HG03175 (cell line): ENCODE results near the gene HRAS.
"Not testable (repeated sequence)": the region's sequence is repeated elsewhere in the genome, so short reads cannot be mapped to it uniquely, and the experiment has no call there.

Experiments
- ATAC-seq: cut with Tn5 transposase; IDR thresholded peaks from one replicate; pipeline ENCODE4 v1.9.1; 2021; ENCODE audit warnings: mild to moderate bottlenecking, moderate library complexity; ENCODE audit not compliant: unreplicated experiment

HRAS gene

GRCh38 chr11:535519-536454 lies at the start of gene HRAS:
Gene HRAS (minus strand): TSS chr11:535576.
- ATAC-seq, result peak; percentile 75

GRCh38 chr11:584287-584686 lies 48.9 kb upstream of the HRAS start:
- ATAC-seq, result no peak

DNA sequence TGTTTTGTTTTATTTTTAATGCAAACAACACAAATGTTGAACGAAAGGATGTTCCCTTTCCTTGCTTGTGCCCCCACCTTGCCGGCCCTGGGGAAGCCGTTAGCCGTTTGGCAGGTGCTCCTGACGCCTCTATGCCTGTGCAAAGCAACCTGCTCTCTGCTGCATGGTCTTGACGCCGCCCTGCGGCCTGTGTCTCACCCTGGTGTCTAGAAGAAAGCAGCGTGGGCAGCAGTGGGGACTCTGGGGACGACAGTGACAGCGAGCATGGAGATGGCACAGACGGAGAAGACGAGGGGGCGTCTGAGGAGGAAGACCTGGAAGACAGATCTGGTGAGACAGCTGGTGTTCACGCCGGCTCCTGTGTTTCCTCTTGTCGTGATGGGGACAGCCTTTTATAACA lies 46.4 kb upstream of the HRAS start:
- ATAC-seq, result no peak

DNA sequence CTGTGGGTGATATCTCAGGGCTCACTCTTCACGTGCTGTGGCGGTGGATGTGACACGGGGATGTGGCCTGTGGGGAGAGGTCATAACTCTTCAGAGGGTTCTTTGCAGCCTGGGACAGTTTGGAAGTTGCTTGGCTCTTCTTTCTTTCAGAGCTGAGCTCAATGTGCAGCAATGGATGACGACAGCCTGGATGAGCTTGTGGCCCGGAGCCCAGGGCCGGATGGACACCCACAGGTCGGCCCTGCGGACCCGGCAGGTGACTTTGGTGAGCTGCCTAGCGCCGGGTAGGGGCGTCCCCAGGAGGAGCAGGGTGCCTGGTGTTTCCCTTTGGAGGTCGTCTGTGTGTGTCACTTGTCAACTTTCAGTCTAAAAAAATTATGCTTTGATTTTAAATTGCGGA lies 46.0 kb upstream of the HRAS start:
- ATAC-seq, result no peak

DNA sequence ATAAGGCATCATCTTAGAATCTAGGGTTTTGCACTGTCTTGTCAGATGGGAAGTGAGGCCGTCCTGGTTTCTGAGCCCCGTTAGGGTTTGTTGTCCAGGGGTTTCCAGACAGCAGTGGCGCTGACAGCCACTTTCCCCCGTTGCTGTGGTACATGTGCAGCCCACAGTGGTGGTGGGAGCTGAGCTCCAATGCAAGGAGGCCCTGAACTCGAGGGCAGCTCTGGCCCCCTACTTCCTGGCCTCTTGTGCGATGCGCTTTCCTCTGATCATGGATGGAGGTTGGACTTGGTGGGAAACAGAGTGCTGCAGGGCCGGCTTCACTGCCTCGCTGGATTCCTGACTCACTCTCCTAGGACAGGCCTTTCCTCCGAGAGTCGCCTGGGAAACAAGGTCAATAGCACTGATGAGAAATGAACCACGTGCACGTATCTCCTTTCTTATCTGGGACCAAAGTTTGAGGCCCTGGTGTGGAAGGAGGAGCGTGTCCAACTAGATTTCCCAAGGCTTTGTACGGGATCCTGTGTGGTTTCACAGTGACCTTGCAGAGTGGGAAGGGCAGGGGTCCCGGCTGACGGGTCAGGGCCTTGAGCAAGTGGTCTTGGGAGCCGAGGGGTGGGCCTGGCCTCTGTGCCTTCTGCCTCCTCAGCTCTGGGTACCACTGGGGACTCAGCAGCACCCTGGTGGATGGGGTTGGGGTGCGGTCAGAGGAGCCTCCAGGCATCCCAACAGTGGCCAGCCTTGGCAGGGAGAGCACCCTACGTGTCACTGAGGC lies 44.6 kb upstream of the HRAS start:
- ATAC-seq, result no peak

- ATAC-seq, result no peak
These were observed 43.1 kb upstream of the HRAS start for GRCh38 chr11:578276-579035.

GRCh38 chr11:577611-577894 lies 42.2 kb upstream of the HRAS start:
- no peak for ATAC-seq

- no peak for ATAC-seq
These were observed 41.6 kb upstream of the HRAS start for GRCh38 chr11:576811-577610.

- peak; percentile 86 for ATAC-seq
These were observed 40.8 kb upstream of the HRAS start, which contains the start of gene PHRF1 for GRCh38 chr11:575996-576768. Gene PHRF1 (plus strand): TSS chr11:576470. CDS start chr11:581513, 5,043 bp downstream.

DNA sequence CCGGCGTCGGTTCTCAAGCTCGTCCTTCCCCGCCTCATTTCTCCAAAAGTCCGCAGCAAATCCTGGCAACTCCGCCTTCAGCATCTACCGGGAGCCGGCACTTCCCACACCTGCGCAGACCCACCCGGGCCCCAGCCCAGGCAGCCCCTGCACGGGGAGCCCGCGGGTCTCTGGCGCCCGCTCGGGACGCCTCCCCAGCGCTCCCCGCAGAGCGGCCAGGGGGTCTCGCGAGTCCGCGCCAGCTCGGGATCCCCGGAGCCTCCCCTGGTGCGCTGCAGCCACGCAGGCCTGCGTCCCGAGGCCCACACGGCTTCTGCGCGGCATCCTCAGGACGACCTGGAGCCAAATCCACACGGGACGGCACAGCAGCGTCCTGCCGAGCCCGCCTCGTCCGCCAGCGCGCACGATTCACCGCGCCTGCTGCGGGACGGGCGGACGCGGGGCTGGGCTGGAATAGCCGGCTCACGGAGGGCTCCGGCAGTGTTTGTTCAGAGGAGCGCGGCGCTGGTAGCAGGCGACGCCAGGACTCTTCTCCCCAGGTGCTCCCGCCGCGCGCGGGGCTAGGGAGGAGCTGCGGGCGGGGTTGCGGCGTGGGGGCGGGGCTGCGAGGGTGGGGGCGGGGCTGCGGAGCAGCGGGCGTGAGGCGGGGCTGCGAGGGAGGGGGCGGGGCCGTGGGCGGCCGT lies 40.1 kb upstream of the HRAS start:
- peak; percentile 33 for ATAC-seq

- ATAC-seq, result no peak
These were observed 39.4 kb upstream of the HRAS start for GRCh38 chr11:574632-575312.

DNA sequence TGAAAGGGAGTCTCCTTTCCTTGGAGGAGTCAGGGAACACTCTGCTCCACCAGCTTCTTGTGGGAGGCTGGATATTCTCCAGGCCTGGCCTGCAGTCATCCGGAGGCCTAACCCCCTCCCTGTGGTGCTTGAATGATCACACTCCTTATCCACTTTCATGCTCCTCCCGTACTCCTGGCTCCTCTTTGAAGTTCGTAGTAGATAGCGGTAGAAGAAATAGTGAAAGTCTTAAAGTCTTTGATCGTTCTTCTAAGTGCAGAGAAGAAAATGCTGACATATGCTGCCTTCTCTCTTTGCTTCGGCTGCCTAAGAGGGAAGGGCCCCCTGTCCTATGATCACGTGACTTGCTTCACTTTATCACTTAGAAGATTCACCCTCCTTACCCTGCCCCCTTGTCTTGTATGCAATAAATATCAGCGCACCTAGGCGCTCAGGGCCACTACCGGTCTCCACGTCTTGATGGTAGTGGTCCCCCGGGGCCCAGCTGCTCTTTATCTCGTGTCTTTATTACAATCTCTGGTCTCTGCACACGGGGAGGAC lies 38.7 kb upstream of the HRAS start:
- not testable (repeated sequence) for ATAC-seq

DNA sequence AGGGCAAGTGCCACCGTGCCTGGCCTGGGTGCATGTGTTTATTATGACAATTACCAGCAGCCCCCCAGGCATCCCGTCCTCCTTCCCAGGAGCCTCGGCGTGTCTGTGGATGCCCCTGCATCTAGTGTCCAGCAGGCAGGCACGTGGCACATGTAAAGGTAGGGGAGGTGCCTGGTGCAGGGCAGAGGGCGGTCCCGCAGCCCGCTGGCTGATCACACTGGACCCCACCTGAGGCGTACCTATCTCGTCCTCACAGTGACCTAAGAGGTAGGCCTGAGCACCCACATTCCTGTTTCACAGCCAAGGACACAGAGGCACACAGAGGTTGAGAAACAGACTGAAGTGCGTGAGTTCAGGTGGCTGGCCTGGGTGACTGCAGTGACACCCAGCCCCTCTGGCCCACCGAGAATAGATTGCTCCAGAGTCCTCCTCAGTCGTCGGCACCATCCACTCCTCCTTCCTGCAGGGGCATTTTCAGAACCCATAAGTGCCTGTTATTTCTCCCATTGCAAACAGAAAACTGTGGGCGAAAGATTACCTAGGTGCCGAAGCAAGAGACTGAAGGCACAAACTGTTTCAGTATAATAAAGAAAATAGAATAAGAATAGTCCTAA lies 37.9 kb upstream of the HRAS start:
- ATAC-seq, result no peak

- ATAC-seq, result no peak
These were observed 36.4 kb upstream of the HRAS start for GRCh38 chr11:571802-572185.

DNA sequence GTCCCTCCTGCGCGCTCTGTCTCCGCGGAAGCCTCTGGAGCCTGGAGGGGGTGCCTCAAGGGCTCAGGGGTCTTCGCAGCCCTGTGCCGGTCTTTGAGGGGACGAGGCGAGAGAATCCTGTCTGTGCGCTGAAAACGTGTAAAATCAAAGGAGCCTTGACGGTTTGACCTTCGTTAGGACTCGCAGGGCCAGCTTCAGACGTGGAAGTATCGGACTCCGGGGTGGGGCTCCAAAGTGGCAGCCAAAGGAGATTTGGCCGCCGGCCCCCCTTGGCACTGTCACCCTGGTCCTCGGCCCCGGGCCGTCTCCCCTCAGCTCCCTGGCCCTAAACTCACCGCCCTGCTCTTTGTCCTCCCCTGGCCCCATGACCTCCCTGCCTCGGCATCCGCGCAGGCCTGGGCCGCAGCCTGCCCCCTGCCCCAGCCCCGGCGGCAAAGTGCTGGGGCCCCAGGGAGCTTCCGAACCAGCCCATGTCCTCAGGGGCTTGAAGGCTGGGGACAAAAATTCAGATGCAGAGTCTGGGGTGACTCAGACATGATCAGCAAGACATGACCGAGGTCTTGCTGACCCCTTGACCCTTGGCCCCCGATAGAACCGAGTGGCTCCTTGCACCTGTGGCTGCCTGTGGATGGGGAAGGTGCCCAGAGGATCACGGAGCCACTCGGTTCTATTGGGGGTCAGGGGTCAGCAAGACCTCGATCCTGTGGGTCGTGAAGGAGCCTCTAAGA lies 33.9 kb upstream of the HRAS start:
- ATAC-seq, result no peak

- peak; percentile 94 for ATAC-seq
These were observed 33.2 kb upstream of the HRAS start for GRCh38 chr11:568306-569157.
